NCI-H82 (cell line): ENCODE data around the gene URAD.
"Not testable (repeated sequence)": the region's sequence is repeated elsewhere in the genome, so short reads cannot be mapped to it uniquely, and the experiment has no call there.

ENCODE experiments used
- DNase-seq: peaks from one replicate; lab custom pipeline; 2025; lab: John Stamatoyannopoulos, UW

Gene URAD, protein sequence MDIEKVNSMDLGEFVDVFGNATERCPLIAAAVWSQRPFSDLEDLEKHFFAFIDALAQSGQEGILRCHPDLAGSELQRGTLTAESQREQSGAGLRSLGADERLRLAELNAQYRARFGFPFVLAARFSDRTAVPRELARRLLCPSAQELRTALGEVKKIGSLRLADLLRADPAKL

GRCh38 chr13:27988520-27988919 lies at the start of gene URAD:
Gene URAD (minus strand): TSS chr13:27988693. CDS start chr13:27988637, 56 bp downstream.
- no peak for DNase-seq

- DNase-seq, result no peak
Measured at GRCh38 chr13:28037399-28037798, 48.9 kb upstream of the URAD start.

DNA sequence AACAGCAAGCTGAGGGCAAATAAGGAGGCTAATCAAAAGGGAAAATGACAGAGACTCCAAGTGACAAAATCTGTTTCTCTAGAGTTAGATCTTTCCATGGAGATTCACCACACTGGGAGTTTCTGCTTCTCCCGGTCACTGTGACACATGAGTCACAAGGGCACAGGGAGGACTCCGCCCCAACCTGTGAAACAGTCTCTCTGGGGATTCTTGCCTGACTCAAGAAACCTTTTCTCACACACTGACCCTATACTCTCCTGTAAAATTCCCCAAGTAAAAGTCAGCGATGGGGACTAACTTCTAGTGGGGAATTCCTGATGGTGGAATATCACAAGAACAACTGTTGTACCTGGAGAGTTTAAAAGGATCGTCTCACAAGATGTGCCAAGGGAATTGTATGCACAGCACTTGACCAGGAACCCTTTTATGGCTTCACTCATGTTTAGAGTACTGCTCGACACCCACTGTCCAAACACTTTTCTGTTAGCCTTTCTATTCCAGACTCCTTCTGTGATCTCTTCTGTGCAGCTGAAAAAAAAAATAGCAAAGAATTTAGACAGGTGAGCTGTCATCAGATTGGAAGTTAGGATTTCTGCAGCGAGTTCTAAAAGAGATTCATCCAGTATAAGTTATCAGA lies 46.8 kb upstream of the URAD start:
- DNase-seq, result no peak

GRCh38 chr13:28033894-28034655 lies 45.6 kb upstream of the URAD start:
- DNase-seq, result no peak

DNA sequence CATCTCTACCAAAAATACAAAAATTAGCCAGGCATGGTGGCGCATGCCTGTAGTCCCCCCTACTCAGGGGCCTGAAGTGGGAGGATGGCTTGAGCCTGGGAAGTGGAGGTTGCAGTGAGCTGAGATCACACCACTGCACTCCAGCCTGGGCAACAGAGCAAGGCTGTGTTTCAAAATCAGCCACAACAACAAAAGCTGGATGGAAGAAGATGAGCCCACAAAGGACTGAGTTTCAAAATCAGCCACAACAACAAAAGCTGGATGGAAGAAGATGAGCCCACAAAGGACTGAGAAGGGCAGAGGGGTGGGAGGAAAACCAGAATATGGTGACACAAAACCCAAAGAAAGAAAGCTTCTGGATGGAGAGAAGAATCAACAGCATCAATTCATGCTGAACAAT lies 43.9 kb upstream of the URAD start:
- not testable (repeated sequence) for DNase-seq

DNA sequence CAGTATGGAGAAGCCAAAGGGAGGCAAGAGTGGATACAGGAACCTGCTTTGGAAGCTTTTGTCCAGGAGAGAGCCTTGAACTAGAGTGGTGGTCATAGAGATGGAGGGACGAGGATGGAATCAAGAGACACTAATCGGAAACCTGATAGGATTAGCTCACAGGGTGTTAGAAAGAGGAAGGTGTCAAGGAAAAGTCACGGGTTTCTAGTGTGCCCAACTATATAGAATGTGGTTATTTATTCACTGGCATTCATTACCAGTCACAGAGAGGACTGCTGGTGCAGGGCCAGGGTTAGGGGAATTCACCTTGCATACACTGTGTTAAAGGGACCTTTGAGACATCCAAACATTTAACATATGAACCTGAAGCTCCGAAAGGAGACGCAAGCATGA lies 43.4 kb upstream of the URAD start:
- DNase-seq, result no peak

- DNase-seq, result no peak
Measured at GRCh38 chr13:28031220-28031895, 42.9 kb upstream of the URAD start.

DNA sequence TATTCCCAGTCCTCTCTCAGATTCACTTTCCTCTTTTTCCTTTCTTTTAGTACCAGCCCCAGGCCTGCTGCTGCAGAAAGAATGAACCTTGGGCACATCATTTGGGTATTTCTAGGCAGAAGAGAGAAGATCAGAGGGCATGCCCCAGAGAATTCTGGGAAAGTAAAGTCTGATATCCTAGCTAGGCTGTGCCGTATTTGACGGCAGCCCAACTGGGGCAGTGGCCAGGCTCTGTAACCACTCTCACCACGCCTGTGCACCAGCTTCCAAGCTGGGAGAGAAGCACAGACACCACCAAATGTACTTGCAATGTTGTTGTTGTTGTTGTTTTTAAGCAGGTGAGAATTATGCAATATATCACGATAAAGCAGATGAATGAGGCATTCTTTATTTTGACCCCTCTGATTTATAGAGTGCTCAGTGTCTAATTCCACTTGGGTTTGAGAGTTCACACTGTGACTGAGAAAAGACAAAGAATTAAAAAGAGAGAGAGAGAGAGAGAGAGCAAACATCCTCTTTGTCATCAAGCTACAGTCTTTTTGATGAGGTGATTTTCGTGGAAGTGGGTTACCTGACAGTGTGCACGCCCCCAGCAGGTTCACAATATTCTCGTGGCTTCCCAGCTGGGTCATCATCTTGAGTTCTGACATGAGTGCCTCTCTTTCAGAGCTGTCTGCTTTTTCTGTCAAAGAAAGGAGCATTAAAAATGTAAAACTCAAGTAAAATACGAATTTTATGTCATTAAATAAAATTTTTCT lies 39.3 kb upstream of the URAD start:
- no peak for DNase-seq

GRCh38 chr13:28027071-28027470 lies 38.6 kb upstream of the URAD start:
- no peak for DNase-seq

- DNase-seq, result no peak
Measured at GRCh38 chr13:28026508-28026907, 38.0 kb upstream of the URAD start.

GRCh38 chr13:28022848-28023518 lies 34.5 kb upstream of the URAD start:
- DNase-seq, result no peak

DNA sequence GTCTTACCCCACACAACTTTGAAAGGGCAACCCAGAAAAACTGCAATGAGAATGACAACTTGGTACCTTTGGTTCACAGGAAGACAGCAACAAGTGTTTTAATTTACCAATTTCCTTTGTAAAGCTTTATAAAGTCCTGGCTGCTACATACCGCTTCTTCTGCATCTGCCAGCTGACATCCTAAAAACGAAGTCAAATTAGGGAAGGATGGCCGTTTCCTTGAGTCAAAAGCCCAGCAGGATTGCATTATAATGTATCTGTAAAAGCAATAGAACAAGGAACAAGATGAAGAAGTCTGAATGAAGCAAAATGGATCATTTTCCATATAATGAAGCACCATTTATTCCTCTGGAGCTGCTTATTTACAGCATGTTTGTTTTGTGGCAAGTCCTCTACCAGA lies 25.8 kb upstream of the URAD start:
- DNase-seq, result no peak

DNA sequence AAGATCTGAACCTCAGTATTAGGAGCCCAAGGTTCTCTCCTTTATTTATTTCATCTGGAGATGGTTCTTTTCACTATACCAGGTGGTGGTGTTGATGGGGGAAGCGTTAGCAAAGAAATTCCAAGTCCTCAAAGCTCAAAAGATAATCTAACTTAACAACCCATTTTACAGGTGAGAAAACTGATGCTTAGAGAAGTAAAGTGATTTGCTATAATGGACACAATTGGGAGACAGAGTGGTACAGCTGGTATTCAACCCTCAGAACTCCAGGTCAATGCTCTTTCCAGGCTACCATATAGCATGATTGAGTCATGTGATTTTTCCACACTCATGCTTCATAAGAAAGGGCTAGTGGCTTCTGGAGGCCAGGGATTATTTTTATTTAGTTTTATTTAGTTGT lies 25.0 kb upstream of the URAD start:
- no peak for DNase-seq

DNA sequence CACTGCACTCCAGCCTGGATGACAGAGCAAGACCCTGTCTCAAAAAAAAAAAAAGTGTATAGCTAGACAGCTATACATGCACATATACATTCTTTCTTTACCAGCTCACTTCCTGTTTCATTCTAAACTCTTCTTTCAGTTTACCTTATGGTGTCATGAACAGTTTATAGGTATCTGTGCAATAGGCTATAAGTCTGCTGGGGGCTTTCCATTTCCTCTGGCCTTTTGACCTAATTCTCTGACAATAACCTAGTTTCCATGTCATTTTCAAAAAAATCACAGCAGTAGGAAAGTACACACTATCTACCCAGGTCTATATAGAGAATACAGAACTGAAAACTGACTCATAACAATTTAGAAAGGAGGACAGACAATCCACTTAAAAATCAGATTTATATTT lies 24.4 kb upstream of the URAD start:
- DNase-seq, result no peak

GRCh38 chr13:28012383-28012782 lies 23.9 kb upstream of the URAD start:
- no peak for DNase-seq

- DNase-seq, result no peak
Measured at GRCh38 chr13:28010046-28010445, 21.6 kb upstream of the URAD start.

DNA sequence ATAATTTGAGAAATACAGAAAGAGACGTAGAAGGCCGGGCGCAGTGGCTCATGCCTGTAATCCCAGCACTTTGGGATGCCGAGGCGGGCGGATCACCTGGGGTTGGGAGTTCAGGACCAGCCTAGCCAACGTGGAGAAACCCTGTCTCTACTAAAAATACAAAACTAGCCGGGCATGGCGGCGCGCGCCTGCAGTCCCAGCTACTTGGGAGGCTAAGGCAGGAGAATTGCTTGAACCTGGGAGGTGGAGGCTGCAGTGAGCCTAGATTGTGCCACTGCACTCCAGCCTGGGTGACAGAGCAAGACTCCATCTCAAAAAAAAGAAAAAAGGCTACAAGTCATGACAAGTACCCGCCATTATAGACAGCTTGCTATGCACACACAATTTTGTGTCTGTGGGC lies 16.5 kb upstream of the URAD start:
- not testable (repeated sequence) for DNase-seq

DNA sequence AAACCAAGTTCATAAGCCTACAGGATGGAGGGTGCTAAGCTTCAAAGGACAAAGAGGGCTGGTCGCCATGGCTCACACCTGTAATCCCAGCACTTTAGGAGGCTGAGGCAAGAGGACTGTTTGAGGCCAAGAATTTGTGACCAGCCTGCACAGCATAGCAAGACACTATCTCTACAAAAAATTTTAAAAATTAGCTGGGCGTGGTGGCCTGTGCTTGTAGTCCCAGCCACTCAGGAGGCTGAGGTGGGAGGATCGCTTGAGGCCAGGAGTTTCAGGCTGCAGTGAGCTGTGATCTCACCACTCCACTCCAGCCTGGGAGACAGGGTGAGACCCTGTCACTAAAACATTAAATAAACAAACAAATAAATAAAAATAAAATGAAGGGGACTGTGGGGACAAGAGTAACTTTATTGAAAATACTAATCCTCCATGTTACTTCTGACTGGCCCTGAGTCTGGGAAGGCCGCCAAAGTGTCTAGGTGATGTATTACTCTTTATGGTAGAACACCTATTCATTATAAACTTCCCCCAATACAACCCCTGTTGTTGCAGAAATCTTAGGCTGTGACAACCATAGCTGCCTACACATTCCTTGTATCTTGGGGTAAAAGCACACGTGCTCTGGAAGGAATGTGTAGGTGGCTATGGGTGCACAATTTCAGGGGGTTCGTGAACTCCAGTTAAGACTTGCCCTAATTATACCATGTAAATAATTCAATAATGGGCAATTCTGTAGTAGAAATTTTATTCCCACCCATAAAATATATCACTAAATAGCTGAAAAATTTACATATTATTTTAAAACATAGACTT lies 14.6 kb upstream of the URAD start:
- DNase-seq, result no peak

GRCh38 chr13:28001837-28002473 lies 13.5 kb upstream of the URAD start:
- DNase-seq, result peak; percentile 47

DNA sequence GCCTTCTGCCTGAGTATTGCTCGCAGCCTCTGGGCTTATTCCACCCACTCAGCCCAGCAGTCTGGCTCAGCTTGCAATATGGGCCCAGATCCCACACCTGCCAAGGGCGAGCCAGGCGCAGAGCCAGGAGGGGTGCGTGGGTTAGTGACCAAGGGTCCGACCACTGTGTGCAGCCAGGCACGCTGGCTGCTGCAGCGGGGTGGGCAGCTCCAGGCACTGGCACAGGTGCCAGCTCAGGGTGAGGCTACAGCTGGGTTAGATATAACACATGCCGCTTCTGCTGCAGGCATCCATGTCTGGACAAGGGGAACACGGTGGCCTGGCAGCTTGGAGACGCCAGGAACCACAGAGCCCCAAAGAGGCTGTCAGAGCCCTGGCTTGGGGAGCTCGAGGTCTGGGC lies 12.6 kb upstream of the URAD start:
- no peak for DNase-seq
